MM.1S (cell line): ENCODE measurements around the gene JPH3.

Source experiments
- EZH2 ChIP-seq: fragments of 300-600 bp; sonication (generic); optimal IDR thresholded peaks from 2 replicates; pipeline ENCODE3; 2017; ENCODE audit warnings: low read depth, mild to moderate bottlenecking, antibody characterized with exemption, low read length, mixed read lengths
- EZH2phosphoT487 ChIP-seq: fragments of 300-600 bp; sonication (generic); IDR thresholded peaks from 2 replicates; pipeline ENCODE4 v1.6.1; 2018; ENCODE audit warnings: antibody characterized with exemption, low read length
- TF ChIP-seq, protein P1 (sequence below): fragments of 300-600 bp; sonication (generic); IDR thresholded peaks from 2 replicates; pipeline ENCODE4 v1.5.1; 2016; ENCODE audit warnings: antibody characterized with exemption, low read length, mixed read lengths

DNA sequence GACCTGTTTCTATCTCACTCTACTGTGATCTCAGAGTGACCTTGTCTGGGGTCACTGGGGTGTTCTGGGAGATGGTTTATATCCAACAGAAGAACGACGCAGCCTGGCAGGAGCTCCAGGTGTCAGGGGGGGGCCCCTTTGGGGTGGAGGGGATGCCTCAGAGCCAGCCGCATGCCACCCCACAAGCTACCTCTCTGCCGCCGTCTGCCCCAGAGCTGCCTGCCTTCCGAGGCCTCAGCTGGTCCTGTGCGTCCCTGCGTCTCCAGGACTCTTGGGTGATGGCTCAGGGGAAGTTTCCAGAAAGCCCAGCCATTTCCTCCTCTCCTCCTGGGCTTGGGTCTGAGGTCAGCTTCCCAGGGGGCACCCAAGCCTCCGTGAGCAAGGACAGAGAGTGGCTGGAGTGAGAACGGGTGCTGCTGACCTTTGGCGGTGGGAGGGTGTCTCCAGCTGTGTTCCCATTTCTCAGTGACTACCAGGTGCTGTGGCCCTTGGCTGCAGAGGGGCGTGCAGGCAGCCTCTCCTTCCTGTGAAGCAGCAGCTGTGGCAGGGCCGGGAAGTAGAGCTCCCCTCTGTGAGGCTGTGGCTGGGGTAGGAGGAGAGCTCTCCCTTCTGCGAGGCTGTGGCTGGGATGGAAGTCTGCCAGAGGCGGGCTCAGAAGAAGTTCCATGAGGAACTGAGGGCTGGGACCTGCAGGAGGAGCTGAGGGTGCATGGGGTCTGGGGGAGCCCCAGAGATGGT lies 19.8 kb downstream of the JPH3 start:
- TF ChIP-seq EZH2 (no peak), EZH2phosphoT487 (no peak)
- TF ChIP-seq, protein P1, sequence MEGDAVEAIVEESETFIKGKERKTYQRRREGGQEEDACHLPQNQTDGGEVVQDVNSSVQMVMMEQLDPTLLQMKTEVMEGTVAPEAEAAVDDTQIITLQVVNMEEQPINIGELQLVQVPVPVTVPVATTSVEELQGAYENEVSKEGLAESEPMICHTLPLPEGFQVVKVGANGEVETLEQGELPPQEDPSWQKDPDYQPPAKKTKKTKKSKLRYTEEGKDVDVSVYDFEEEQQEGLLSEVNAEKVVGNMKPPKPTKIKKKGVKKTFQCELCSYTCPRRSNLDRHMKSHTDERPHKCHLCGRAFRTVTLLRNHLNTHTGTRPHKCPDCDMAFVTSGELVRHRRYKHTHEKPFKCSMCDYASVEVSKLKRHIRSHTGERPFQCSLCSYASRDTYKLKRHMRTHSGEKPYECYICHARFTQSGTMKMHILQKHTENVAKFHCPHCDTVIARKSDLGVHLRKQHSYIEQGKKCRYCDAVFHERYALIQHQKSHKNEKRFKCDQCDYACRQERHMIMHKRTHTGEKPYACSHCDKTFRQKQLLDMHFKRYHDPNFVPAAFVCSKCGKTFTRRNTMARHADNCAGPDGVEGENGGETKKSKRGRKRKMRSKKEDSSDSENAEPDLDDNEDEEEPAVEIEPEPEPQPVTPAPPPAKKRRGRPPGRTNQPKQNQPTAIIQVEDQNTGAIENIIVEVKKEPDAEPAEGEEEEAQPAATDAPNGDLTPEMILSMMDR = no peak
